ENCODE measurements around the gene AOPEP. TPM values are rescaled to one million over a fixed set of nuclear protein-coding genes. Genes with fewer than 3 reads are reported as not detected.
A peak's percentile ranks its signal among the peaks of the same experiment; 100 is the strongest.

AOPEP gene
- polyA plus RNA-seq, 2 of the 4 experiments (the other 2 are of a cell fraction), result 226 to 266 TPM

- ChIA-PET CTCF (interaction anchor here (0.6 to 8.5 kb wide), 77 partner anchors 9 to 1091 kb away, joined by 3 to 284 read pairs (median 4); partner anchors contain the start of genes FBP1 and PCAT7), POLR2A (interaction anchor here (1.5 kb wide), 1 partner anchor 446 kb away, joined by 4 read pairs; no protein-coding TSS in a partner anchor)
- WGBS (ENCODE audit: missing lambda C conversion rate), result 48% methylated on average over 35 of the region's 35 CpGs
- DNase-seq (ENCODE audit: low read depth in 1 of 2, low spot score in 1 of 2) (peak; percentile 74 to 76), ATAC-seq (peak; percentile 90 to 91), FAIRE-seq (no peak)
- H3K4me3 ChIP-seq, result no peak overlapping the region
- H3K4me1 ChIP-seq, result peaks cover 33% of the 10 kb centered on the region
- TF ChIP-seq RAD21 (conservative IDR thresholded peaks at IDR 0.05 in 1 of 2, IDR thresholded peaks at IDR 0.05 in 1 of 2) (peak; percentile 86 to 92), EHMT2 (IDR thresholded peaks at IDR 0.05; ENCODE audit: low read depth) (no peak), RARB (CRISPR knock-in tag; IDR thresholded peaks at IDR 0.05) (no peak), ESRRA (IDR thresholded peaks at IDR 0.05; ENCODE audit: borderline replicate concordance, low read length) (no peak), CTCF (IDR thresholded peaks at IDR 0.05) (peak; percentile 95), RFX5 (IDR thresholded peaks at IDR 0.05) (no peak), JUN (IDR thresholded peaks at IDR 0.05) (0 out of 5 replicates have a peak, but pooled peaks of 1 of the 2 experiments have one; percentile 17), SMC3 (IDR thresholded peaks at IDR 0.05) (peak; percentile 94), HES2 (IDR thresholded peaks at IDR 0.05) (no peak)
- TF ChIP-seq, protein P1, sequence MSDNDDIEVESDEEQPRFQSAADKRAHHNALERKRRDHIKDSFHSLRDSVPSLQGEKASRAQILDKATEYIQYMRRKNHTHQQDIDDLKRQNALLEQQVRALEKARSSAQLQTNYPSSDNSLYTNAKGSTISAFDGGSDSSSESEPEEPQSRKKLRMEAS (IDR thresholded peaks at IDR 0.05), result peak; percentile 33; the same call in 1 of the 2 replicates
- H3K27ac ChIP-seq, result peak overlapping the region; percentile 37 to 72; a peak in 5 of 6 replicates
- H3K9me3 ChIP-seq, result no peaks in the 10 kb centered on the region
- peak overlapping the region; percentile 65 for H3K4me2 ChIP-seq
Observed at GRCh38 chr9:95127249-95128176, 401.0 kb downstream of the AOPEP start.

DNA sequence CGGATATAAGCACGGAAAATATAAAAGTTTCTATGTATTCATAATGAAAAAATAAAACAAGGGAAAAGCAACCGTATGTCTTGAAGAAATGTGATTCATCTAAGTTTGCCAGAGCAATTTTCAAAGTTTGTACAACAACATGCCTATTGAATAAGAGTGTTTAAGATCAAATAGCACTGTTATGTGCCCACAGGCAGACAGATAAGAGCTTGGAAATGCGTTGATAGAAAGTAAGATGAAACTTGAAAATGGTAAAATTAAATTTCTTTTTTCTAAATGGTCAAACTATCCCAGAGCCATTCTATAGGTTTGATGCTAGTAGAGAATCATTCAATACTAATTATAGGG lies 401.7 kb downstream of the AOPEP start:
- Histone ChIP-seq H3K27ac (peak overlapping the region in 1 of 2 experiments; percentile 4; a peak in 1 of 6 replicates), H3K4me1 (peaks cover 33% of the 10 kb centered on the region), H3K9me3 (no peaks in the 10 kb centered on the region), H3K4me3 (no peak overlapping the region), H3K4me2 (no peak overlapping the region)
- CTCF ChIA-PET, result interaction anchor here (0.6 to 8.5 kb wide), 63 partner anchors 9 to 1477 kb away, joined by 3 to 284 read pairs (median 5); partner anchors contain the start of genes FBP1 and PCAT7
- FAIRE-seq (no peak), DNase-seq (ENCODE audit: low read depth in 1 of 2, low spot score in 1 of 2) (no peak), ATAC-seq (no peak)
- TF ChIP-seq FOSB (CRISPR knock-in tag; IDR thresholded peaks at IDR 0.05), result no peak
- TF ChIP-seq, protein P2, sequence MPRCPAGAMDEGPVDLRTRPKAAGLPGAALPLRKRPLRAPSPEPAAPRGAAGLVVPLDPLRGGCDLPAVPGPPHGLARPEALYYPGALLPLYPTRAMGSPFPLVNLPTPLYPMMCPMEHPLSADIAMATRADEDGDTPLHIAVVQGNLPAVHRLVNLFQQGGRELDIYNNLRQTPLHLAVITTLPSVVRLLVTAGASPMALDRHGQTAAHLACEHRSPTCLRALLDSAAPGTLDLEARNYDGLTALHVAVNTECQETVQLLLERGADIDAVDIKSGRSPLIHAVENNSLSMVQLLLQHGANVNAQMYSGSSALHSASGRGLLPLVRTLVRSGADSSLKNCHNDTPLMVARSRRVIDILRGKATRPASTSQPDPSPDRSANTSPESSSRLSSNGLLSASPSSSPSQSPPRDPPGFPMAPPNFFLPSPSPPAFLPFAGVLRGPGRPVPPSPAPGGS (IDR thresholded peaks at IDR 0.05), result no peak
- TF ChIP-seq, protein P3, sequence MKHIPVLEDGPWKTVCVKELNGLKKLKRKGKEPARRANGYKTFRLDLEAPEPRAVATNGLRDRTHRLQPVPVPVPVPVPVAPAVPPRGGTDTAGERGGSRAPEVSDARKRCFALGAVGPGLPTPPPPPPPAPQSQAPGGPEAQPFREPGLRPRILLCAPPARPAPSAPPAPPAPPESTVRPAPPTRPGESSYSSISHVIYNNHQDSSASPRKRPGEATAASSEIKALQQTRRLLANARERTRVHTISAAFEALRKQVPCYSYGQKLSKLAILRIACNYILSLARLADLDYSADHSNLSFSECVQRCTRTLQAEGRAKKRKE (CRISPR knock-in tag; IDR thresholded peaks at IDR 0.05; ENCODE audit: low read depth), result no peak
- TF ChIP-seq PBX3 (IDR thresholded peaks at IDR 0.05), result no peak
- no peak for TF ChIP-seq EHMT2 (IDR thresholded peaks at IDR 0.05; ENCODE audit: low read depth)
- TF ChIP-seq POLR2A (IDR thresholded peaks at IDR 0.05; ENCODE audit: low read length), result no peak
- no peak for TF ChIP-seq HOXB5 (CRISPR knock-in tag; IDR thresholded peaks at IDR 0.05)
- no peak for TF ChIP-seq SREBF2 (IDR thresholded peaks at IDR 0.05)
- TF ChIP-seq TP53 (CRISPR knock-in tag; IDR thresholded peaks at IDR 0.05), result no peak
- TF ChIP-seq HOXA7 (CRISPR knock-in tag; IDR thresholded peaks at IDR 0.05), result no peak
- no peak for TF ChIP-seq HEYL (CRISPR knock-in tag; IDR thresholded peaks at IDR 0.05)
- TF ChIP-seq, protein P4, sequence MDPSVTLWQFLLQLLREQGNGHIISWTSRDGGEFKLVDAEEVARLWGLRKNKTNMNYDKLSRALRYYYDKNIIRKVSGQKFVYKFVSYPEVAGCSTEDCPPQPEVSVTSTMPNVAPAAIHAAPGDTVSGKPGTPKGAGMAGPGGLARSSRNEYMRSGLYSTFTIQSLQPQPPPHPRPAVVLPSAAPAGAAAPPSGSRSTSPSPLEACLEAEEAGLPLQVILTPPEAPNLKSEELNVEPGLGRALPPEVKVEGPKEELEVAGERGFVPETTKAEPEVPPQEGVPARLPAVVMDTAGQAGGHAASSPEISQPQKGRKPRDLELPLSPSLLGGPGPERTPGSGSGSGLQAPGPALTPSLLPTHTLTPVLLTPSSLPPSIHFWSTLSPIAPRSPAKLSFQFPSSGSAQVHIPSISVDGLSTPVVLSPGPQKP (IDR thresholded peaks at IDR 0.05; ENCODE audit: low read depth, low read length), result no peak
- TF ChIP-seq ZC3H11A (IDR thresholded peaks at IDR 0.05), result no peak
- TF ChIP-seq ESRRA (IDR thresholded peaks at IDR 0.05; ENCODE audit: borderline replicate concordance, low read length), result no peak
- TF ChIP-seq RARB (CRISPR knock-in tag; IDR thresholded peaks at IDR 0.05), result no peak
- no peak for TF ChIP-seq MYC (IDR thresholded peaks at IDR 0.05; ENCODE audit: borderline replicate concordance, low read length)
- no peak for TF ChIP-seq CBX2 (IDR thresholded peaks at IDR 0.05; ENCODE audit: borderline replicate concordance, low read depth)
- WGBS (ENCODE audit: missing lambda C conversion rate), result 73% methylated on average over 4 of the region's 4 CpGs
- POLR2A ChIA-PET, result interaction anchor here (1.5 kb wide), 1 partner anchor 446 kb away, joined by 4 read pairs; no protein-coding TSS in a partner anchor
